ENCODE data around the gene OR6B2.

The OR6B2 gene

DNA sequence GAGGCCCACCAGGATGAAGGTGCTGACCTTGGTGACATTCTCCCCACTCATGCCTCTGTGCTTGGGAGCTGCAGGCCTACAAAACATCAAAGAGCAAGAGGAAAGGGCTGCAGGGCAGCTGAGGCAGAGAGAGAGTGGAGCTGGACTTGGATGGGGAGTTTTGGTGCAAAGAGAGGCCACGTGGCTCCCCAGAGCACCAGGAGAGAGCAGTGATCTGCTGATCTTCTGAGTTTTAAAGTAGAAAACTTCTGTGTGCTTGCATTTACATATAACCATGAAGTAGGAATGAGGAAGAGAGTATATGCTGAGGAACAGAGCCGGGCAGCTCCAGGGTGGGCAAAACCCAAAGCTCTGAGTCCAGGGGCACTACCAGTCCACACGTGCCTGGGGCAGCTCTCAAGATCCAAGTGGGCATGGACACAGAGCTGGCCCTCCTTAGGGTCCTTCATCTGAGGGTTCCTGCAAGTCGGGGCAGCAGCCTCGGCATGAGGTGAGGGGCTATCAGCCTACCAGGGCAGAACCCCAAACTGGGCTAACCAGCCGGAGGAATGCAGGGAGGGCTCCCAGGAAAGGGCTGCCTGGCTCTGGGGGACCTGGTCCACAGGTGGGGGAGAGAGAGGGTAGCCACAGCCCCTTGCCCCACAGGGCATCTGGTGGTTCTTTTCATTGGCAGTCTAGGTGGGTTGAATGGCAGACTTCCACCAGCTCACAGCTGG lies at the start of gene OR6B2:
Gene OR6B2 (minus strand): TSS at position 51 of the 716 bp plus-strand sequence. CDS start 0 bp downstream, at position 51.
- H3K4me3 ChIP-seq (ENCODE audit: low read depth, low read length) = no peak within 1 kb of the TSS
- no peak for TF ChIP-seq CTCF (IDR thresholded peaks at IDR 0.05; ENCODE audit: insufficient read depth, low read length, missing control alignments)
- no peak for DNase-seq (ENCODE audit: low read depth, low spot score)
- ChIA-PET CTCF (no interaction called here), POLR2A (no interaction called here)

GRCh38 chr2:240078631-240079030 lies 48.4 kb upstream of the OR6B2 start:
- ChIA-PET POLR2A (no interaction called here), CTCF (no interaction called here)
- no peak for TF ChIP-seq CTCF (IDR thresholded peaks at IDR 0.05; ENCODE audit: insufficient read depth, low read length, missing control alignments)
- no peak overlapping the region for H3K4me3 ChIP-seq (ENCODE audit: low read depth, low read length)
- no peak for DNase-seq (ENCODE audit: low read depth, low spot score)

DNA sequence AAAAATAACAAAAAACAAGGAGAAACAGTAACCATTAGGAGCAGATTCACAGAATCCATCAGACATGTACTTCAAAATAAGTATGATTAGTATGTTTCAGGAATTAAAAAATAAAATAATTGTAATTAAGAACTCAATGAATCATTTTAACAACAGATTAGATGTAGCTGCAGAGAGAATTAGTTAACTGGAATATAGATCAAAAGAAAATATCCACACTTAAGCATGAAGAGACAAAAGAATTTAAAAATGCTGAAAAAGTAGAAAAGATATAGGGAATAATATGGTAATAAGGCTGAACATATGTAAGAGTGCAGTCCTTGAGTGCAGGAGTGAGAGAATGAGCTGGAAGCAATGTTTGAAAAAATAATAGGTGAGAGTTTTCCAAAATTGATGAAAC lies 47.2 kb upstream of the OR6B2 start:
- CTCF ChIA-PET = no interaction called here
- H3K4me3 ChIP-seq (ENCODE audit: low read depth, low read length) = no peak overlapping the region
- no peak for DNase-seq (ENCODE audit: low read depth, low spot score)
- no peak for TF ChIP-seq CTCF (IDR thresholded peaks at IDR 0.05; ENCODE audit: insufficient read depth, low read length, missing control alignments)
- POLR2A ChIA-PET = no interaction called here

GRCh38 chr2:240074545-240074944 lies 44.3 kb upstream of the OR6B2 start:
- ChIA-PET POLR2A (no interaction called here), CTCF (interaction anchor here (0.6 to 1.2 kb wide), 4 partner anchors 8 to 68 kb away, joined by 3 to 7 read pairs (median 4); no protein-coding TSS in a partner anchor)
- DNase-seq (ENCODE audit: low read depth, low spot score) = no peak
- no peak overlapping the region for H3K4me3 ChIP-seq (ENCODE audit: low read depth, low read length)
- TF ChIP-seq CTCF (IDR thresholded peaks at IDR 0.05; ENCODE audit: insufficient read depth, low read length, missing control alignments) = no peak

- ChIA-PET POLR2A (no interaction called here), CTCF (interaction anchor here (3.2 to 6.2 kb wide), 2 partner anchors 10 to 73 kb away, joined by 19 to 62 read pairs; no protein-coding TSS in a partner anchor)
- no peak for DNase-seq (ENCODE audit: low read depth, low spot score)
- H3K4me3 ChIP-seq (ENCODE audit: low read depth, low read length) = no peak overlapping the region
- no peak for TF ChIP-seq CTCF (IDR thresholded peaks at IDR 0.05; ENCODE audit: insufficient read depth, low read length, missing control alignments)
Measured at GRCh38 chr2:240070907-240071306, 40.7 kb upstream of the OR6B2 start.

DNA sequence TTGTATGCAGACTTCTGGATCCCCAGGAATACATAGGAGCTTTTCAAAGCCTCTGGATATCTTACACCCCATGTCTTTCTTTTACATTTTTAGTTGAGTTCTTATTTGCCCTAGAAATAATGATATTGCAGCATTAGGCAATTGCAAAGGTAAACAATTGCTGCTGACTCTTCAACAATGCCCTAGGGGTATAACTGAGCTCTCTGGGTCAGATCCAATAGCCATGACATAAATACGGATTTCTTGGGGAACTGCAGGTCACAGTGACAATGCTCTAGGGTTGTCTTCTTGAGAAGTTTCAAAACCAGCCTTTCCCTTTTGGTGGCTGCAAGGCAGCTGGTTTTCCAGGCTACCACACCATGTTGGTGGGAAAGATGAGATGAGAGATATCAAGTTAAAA lies 39.6 kb upstream of the OR6B2 start:
- ChIA-PET CTCF (interaction anchor here (3.2 to 6.2 kb wide), 2 partner anchors 9 to 74 kb away, joined by 19 to 62 read pairs; no protein-coding TSS in a partner anchor), POLR2A (interaction anchor here (0.7 kb wide), 1 partner anchor 9 kb away, joined by 3 read pairs; no protein-coding TSS in a partner anchor)
- no peak for TF ChIP-seq CTCF (IDR thresholded peaks at IDR 0.05; ENCODE audit: insufficient read depth, low read length, missing control alignments)
- no peak for DNase-seq (ENCODE audit: low read depth, low spot score)
- H3K4me3 ChIP-seq (ENCODE audit: low read depth, low read length) = no peak overlapping the region
